Erythroblast (primary cell): ENCODE data around the gene GEMIN7.

Experiments used
- GATA1 ChIP-seq: IDR thresholded peaks from 2 replicates; pipeline ENCODE4 v1.6.1; 2011; ENCODE audit warnings: low read depth, mild to moderate bottlenecking, control low read depth, low read length, moderate library complexity
- POLR2A ChIP-seq: IDR thresholded peaks from 2 replicates; pipeline ENCODE4 v1.6.1; 2011; ENCODE audit warnings: mild to moderate bottlenecking, low read length

DNA sequence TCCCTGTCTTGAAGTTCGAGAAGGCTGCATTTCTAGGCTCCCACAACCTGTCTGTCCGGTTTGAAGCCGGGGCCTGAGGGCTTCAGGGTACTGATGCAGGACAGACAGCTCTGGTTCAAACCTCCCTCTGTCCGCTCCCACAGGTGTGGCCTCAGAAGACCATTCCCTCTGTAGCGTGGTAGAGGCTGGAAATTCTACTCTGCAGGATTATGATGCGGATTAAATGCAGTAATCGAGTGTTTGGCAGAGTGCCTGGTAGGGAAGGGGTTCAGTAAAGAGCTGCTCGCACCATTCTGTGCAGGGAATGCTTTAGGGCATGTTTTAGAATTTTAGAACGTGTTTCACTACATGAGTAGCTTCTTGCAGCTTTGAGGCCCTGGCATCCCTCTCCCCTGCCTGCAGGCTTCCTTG, 44.4 kb downstream of the GEMIN7 start:
- TF ChIP-seq POLR2A (no peak), GATA1 (no peak)
